KBM-7 (cell line): Measurements from ENCODE around the gene NRL.
A peak's percentile ranks its signal among the peaks of the same experiment; 100 is the strongest.
"Not testable (repeated sequence)": the region's sequence is repeated elsewhere in the genome, so short reads cannot be mapped to it uniquely, and the experiment has no call there.

Experiments
- DNase-seq: peaks from one replicate; pipeline ENCODE4 v3.0.0-alpha.2; 2015
- in situ Hi-C: fragments of 300-500 bp; cut with MboI; formaldehyde crosslinking; loops from 2 replicates; pipeline ENCODE4 v1.14.3; 2020; ENCODE audit warnings: low sequenced_read_pairs, low pct_unique_long_range_greater_than_20kb, mixed read lengths

Gene NRL

DNA sequence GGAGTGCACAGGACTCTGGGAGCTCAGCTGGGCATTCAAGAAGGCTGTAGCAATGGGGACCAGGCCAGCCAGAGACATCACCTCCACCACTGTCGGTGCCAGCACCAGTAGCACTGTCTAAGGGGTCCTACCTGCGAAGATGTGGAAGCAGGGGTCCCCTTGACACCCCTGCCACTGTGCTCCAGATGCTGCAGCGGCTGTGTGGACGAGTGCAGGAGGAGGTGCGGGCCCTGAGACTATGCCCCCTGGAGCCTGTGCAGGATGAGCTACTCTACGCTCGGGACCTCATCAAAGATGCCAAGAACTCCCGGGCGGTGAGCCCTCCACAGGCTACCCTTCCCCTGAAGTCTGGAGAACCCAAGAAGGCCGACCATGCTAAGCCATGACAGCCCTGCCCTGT is 54.3 kb downstream of the NRL start:
- DNase-seq: no peak
- in situ Hi-C loops: no loop called here

DNA sequence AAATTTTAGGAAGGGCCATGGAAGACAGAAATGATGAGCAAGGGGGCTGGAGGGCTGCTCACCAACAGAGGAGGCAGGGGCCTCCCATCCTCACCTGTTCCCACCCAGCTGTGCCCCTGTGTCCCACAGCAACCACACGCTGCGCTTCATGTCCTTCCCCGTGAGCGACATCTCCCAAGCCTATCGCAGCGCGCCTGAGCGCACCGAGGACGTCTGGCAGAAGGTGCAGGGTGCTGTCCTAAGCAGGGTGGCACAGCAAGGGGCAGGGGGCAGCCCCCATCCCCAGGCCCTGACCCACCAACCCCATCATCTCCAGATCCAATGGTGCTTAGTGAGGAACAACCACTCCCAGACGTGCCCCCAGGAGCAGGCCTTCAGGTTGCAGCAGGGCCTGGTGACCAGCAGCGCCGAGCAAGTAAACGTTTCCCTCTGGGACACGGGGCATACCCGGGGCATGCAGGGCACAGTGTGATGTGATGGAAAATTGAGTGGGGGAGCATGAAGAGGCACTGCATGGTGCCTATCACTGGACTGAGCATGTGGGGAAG is 54.8 kb downstream of the NRL start:
- no peak for DNase-seq
- in situ Hi-C loops: no loop called here

DNA sequence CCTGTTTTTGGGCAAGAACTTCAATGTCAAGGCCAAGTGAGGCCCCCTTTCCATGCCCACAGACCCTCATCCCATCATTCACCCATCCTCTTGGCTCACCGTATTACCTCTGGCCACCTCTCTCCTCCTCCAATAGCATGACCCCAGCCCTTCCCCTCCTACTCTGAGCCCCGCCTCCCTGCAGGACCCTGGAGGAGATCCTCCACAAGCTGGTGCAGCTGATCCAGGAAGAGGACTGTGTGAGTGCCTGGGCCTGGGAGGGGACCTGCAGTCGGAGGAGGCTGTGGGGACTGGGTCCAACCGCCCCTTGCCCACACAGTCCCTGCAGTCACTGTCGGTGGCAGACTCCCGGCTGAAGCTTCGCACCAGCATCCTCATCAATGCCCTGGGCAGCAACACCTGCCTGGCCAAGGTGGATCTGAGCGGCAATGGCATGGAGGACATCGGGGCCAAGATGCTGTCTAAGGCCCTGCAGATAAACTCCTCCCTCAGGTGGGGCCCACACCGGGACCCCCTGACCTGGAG is 55.7 kb downstream of the NRL start:
- no peak for DNase-seq
- in situ Hi-C loops: no loop called here

DNA sequence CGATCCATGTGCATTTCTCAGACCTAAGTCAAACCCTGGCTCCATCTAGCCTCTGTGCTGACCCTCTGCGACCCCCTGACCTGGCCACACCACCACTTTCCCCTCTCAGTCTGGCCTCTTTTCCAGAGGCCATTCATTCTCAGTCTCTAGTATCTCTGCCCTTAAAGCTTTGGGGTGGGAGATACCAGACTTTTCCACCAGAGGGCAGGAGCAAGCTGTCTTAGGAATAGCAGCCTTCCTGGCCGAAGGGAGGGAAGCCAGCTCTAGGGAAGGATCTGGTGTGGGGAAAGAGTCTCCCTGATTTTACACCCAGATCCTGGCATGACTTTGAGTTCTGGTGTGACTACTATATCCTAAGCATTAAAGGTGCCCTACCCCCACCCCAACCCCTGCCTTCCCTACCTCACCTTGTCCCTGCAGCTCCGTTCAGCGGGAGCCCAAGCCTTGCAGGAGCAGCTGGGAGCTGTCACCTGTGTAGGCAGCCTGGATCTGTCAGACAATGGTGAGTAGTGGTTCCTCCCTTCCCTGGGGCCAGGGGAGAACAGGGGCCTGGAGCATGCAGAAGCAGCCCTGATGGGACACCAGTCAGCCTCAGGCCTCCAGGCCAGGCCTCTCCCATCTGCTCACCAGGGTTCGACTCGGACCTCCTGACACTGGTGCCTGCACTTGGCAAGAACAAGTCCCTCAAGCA is 56.3 kb downstream of the NRL start:
- in situ Hi-C loops: no loop called here
- DNase-seq: peak; percentile 43

DNA sequence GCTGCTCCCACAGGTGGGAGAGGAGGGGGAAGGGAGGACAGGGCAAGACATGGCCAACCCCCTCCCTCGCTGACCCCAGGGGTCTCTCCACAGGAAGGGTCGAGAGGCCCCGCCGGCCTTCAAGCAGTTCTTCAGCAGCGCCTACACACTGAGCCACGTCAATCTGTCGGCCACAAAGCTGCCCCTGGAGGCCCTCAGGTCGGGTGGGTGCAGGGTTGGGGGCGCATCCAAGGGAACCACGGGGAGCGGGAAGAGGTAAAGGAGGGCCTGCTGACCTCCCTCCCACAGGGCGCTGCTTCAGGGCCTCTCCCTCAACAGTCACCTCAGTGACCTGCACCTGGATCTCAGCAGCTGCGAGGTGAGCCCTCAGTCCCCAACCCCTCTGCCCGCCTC is 56.9 kb downstream of the NRL start:
- no peak for DNase-seq
- in situ Hi-C loops: no loop called here

DNA sequence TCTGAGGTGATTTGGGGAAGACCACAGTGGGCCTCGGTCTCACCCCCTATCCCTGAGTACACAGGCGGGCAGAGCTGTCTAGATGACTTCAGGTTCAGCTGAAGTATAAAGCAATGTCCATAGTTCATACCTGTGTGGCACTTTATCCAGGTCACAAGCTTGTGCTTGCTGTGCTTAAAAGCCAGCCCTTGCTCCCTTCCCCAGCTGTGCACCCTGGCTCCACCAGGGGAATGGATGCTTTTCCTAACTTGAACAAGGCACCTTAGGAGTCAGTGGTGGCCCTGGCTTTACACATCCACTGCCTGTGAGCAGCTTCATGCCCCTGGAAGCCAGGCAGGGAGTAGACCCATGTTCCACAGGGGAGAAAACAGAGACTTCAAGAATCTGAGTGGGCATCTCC is 57.5 kb downstream of the NRL start:
- in situ Hi-C loops: no loop called here
- no peak for DNase-seq

DNA sequence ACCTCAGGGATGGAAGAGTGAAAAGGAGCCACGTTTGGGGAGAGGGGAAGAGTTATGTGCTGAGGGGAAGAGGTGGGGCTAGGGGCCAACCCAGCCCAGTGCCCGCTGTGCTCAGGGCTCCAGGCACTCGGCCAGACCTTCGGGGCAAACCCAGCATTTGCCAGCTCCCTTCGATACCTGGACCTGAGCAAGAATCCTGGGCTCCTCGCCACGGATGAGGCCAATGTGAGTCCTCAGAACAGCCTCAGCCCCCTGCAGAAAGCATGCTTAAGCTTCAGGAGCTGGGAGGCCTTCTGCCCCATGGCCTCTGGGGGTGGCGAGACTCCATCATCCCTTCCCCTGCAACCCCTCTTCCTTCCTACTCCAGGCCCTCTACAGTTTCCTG is 58.0 kb downstream of the NRL start:
- in situ Hi-C loops: no loop called here
- no peak for DNase-seq

DNA sequence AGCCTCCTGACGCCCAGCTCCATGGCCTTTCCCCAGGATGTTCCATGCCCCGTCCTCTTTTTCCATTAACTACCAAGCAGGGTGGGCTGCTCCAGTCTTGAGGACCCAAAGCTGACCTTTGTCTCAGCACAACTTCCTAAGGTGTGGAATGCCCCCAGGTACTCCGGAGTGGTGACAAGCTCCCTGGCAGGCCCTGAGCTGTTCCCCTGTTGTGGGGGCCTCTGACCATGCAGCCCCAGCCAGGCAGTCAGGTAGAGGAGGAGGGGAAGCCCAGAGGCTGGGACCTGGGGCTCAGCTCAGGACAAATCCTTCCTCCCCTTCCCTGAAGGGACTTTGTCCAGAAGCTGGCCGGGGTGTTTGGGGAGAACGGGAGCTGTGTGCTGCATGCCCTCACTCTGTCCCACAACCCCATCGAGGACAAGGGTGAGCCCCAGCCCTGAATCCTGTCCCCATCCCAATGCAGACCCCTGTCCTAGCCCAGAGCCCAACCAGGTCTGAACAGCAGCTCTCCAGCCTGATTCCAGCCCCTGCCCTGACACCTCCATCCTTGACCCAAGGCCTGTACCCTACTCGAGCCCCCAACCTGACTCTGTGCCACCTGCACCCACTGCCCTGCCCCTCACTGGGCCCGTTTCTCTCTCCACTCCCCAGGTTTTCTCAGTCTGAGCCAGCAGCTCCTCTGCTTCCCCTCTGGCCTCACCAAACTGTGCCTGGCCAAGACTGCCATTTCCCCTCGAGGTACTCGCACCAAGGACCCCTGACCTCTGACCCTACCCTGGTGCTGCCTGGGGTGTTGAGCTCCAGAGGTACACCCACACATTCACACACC is 58.6 kb downstream of the NRL start:
- no peak for DNase-seq
- in situ Hi-C loops: no loop called here

DNA sequence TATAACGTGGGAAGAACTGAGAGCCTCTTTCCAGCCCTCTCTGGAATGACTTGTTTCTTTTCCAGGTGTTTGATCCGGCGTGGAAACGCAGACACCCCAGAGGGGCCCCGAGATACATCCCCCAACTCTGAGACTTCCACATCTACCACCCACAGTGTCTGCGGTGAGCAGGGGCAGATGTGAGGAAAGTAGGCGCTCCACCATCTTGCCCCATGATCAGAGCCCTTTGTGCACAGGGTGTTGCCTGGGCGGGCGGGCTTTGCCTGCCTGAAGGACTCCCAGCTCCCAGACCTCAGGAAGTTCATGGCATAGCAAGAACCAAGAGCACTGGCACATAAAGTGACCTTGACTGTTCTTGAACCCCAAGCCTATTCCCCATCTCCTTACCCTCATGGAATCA is 60.1 kb downstream of the NRL start:
- DNase-seq: no peak
- in situ Hi-C loops: no loop called here

DNA sequence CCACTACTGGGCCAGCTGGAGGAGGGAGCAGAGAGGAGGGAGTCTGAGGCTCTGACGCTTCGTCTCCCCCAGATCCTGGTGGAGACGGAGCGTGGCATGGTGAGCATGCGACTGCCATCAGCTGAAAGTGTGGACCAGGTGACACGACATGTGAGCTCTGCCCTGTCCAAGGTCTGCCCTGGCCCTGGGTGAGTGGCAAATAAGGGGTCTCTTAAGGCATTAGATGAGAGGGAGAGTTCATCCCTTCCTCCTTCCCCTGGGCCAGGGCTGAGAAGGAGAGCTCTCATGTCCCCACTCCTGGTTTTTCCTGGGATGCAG is 60.5 kb downstream of the NRL start:
- in situ Hi-C loops: no loop called here
- no peak for DNase-seq

DNA sequence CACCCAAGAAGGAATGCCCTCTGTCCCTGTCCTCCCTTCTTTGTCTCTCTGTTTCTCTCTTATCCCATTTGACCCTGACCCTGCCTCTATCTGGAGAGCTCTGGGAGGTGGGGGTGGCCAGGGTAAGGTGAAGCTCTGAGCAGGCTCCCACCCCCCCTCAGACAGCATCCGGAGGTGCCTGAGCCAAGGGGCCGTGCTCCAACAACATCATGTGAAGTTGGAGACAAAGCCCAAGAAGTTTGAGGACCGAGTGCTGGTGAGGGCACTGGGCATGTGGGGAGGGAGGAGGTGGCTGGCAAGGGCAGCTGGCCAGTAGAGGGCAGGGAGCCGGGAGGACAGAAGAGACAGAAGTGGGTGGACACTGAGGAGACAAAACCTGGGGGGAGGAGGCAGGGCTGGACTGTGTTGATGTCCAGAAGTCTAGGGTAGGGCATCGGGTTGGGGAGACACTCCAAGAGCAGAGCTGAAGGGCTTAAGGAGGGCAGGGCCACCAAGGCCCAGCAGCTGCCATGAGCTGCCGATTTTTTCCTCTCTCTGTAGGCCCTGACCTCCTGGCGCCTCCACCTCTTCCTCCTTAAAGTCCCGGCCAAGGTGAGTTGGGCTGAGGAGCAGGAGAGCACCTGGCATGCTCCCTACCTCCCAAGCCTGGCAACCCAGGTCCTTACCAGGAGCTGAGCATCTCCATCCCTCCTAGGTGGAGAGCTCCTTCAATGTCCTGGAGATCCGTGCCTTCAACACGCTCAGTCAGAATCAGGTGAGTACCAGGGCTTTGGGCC is 61.0 kb downstream of the NRL start:
- in situ Hi-C loops: no loop called here
- no peak for DNase-seq

DNA sequence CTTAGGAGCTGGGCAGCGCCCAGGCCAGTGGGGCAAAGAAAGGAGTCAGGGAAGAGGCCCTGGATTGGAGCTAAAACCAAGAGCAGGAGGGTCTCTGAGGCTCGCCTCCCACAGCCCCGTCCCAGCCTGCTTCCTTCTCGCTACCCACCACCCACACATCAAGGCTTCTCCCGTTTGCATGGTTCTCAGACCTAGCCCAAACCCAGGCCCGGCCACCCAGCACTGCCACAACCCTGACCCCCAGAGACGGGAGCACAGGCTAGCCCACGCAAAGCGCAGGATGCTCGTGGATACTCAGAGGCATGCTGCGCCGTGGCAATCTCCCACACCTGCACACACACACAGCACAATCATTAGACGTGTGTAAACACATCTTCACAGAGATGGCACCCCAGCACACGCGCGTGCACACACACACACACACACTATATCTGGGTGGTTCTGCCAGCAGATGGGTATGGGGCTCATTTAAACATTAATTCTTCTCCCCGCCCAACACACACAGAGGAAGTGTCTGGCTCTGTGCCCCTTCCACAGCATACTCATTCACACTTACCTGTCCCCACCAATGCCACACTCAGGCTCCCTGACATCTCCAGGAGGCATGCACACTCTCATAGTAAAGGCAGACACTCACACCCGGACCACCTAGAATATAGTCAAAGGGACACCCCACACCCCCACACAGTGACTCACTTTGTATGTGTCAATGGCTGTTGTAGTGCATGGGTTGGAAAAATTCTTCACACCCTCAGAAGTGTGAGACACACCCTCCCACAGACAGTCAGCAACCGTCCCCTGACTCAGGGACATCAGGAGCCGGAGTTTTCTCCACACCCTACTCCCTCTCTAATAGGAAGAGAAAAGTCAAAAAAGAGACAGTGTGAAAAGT is 61.8 kb downstream of the NRL start:
- in situ Hi-C loops: no loop called here

DNA sequence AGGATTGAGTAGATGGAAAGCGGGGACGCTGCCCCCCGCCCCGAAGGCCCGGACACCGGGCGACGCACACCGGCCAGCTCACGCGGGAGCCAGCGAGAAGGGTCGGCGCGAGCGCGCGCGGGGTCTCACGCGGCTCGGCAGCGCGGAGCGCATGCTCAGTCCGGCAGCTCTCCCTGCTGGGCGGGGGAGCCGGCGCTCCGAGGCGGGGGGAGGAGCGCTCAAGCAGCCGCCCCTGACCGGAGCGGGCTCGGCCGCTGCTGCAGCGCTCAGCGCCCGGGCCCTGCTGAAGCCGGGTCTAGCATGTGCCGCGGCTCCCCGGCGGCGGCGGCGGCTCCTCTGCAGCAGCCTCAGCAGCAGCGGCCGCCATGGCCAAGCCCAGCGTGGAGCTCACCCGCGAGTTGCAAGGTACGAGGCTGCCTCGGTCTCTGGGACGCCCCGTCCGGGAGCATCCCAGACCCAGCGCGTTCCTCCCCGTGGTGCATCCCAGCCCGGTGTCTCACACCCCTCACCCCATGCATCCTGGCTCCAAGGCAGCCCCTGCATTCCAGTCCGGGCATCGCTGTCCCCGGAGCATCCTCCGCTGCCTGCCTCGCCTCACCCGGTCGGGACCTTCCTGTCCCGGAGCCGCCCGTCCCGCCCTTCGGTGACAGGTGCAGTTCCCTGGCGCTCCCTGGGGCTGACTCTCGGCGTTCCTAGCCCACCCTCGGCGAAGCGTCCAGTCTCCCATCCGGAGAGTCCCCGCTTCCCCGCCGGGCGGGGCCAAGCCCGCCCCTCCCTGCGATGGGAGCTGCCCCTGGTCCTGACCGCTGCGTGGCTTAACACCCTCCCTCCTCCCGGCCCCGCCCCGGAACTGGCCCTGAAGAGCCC is 62.7 kb downstream of the NRL start, which contains the start of gene CARMIL3:
TSS of gene CARMIL3 (plus strand) at position 221 of the 867 bp plus-strand sequence. CDS start at position 366, 145 bp downstream.
- peak; percentile 55 for DNase-seq
- in situ Hi-C loops: no loop called here

More for the DNA sequence above, 61.8 kb downstream of the NRL start:
- no peak for DNase-seq

DNA sequence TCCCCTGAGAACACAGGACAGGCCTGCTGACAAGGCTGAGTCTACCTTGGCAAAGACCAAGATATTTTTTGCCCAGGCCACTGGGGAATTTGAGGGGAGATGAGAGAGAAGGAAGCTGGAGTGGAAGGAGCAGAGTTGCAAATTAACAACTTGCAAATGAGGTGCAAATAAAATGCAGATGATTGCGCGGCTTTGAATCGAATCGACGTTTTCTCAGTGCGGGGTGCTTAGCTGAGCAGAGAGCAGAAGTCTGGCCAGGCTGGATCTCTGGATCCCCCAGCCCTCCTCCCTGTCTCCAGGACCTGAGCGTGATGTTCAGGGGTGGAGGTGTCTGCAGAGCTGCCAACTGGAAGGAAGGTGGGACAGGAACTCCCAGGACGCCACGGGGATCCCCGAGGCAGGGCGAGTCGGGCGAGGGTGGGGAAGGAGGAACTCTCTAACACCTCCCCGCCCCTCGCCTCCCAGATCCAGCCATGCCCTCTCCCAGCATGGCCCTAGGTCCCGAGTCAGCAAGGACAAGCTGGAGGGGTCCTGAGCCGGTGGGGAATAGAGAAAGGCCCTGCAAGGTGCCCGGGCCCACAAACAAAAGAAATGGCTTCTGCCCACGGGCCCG is 63.5 kb downstream of the NRL start:
- DNase-seq: no peak
- in situ Hi-C loops: no loop called here

DNA sequence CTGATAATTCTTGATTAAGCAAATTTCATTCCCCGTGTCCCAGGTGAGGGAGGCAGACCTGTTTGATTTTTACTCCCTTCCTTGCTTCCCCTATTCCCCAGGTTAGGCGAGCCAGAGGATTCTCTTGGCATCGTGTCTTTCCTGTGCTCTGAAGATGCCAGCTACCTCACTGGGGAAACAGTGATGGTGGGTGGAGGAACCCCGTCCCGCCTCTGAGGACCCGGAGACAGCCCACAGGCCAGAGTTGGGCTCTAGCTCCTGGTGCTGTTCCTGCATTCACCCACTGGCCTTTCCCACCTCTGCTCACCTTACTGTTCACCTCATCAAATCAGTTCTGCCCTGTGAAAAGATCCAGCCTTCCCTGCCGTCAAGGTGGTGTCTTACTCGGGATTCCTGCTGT is 64.0 kb downstream of the NRL start:
- in situ Hi-C loops: not testable (repeated sequence)

DNA sequence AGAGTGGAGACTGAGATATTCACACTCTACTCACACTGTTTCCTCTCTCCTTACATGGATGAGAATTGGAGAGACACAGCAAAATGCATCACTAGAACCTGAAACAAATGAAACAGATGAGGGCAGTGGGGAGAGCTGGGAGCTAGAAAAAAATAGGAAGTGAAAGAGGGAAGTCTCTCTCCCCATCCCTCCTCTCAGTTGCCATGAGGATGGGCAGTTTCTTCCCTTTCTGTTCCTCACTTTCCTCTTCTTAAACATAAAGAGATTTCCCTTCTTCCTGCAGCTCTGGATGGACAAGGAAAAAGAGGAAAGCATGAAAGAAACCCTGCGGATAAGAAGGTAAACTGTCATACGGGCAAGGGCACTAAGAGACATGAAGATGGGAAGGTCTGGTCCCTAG is 65.7 kb downstream of the NRL start:
- in situ Hi-C loops: not testable (repeated sequence)
- peak; percentile 58 for DNase-seq

More for the DNA sequence above, 64.0 kb downstream of the NRL start:
- not testable (repeated sequence) for DNase-seq

DNA sequence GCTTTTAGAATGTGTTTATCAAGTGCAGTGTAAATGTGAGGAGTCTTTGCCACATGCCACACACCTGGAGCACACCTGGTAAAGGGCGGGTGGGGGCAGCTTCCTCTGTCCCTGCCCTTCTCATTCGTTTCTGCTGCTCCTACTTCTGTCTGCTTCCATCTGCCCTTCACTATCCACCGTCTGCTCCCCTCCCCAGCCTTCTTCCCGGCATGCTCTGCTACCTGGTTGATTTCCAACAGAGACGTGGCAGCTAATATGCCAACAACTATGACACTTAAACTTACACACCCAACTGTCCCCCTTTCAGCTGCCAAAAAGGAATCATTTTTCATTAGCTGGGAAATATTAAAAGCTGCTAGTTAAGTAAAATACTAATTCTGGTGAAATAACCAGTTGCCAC is 72.0 kb downstream of the NRL start:
- DNase-seq: no peak
- in situ Hi-C loops: no loop called here
